ENCODE measurements around the gene NT5E.

NT5E gene

GRCh38 chr6:85421972-85422371 lies 27.9 kb upstream of the NT5E start:
- no peak for DNase-seq (ENCODE audit: low read depth in 2 of 2)

DNA sequence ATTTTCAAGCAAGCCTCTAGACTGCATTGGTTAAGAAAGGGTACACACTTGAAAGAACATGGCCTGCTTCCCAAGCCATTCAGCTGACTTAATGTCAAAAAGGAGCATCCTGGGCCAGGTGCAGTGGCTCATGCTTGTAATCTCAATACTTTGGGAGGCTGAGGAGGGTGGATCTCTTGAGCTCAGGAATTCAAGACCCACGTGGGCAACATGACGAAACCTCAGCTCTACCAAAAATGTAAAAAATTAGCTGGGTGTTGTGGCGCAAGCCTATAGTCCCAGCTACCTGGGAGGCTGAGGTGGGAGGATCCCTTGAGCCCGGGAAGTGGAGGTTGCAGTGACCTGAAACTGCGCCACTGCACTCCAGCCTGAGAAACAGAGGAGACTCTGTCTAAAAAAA lies 26.9 kb upstream of the NT5E start:
- no peak for DNase-seq (ENCODE audit: low read depth in 2 of 2)

GRCh38 chr6:85424981-85425380 lies 24.9 kb upstream of the NT5E start:
- no peak for DNase-seq (ENCODE audit: low read depth in 2 of 2)

GRCh38 chr6:85425997-85426396 lies 23.9 kb upstream of the NT5E start:
- no peak for DNase-seq (ENCODE audit: low read depth in 2 of 2)

GRCh38 chr6:85428486-85428885 lies 21.4 kb upstream of the NT5E start:
- no peak for DNase-seq (ENCODE audit: low read depth in 2 of 2)

DNA sequence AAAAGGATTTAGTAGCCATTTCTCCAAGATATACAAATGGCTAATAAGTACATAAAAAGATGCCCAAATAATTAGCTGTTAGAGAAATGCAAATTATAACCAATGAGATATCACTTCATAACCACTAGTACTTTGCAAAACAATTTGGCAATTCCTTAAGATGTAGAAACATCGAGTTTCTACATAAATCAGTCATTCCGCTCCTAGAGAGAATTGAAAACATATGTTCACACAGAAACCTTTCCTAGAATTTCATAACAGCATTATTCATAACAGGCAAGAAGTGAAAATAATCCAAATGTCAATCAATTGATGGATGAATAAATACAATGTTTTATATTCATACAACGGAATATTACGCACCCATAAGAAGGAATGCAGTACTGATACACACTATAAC lies 20.5 kb upstream of the NT5E start:
- DNase-seq (ENCODE audit: low read depth in 2 of 2) = no peak

GRCh38 chr6:85431271-85431670 lies 18.6 kb upstream of the NT5E start:
- DNase-seq (ENCODE audit: low read depth in 2 of 2) = no peak

DNA sequence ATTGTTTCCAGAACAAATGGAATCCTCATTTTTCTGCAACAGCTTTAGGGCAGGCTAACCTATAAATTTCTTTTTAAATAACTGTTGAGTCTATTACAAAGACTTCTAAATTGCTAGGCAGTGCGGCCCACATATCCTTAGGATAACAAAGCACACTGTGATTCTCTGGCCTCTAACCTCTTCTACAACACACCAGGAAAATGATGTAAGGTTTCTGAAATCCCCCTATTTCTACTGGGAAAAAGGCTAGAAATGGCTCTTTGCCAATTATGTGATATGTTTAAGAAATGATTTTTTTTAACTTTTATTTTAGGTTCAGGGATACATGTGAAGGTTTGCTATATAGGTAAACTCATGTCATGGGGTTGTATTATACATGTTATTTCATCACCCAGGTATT lies 17.3 kb upstream of the NT5E start:
- DNase-seq (ENCODE audit: low read depth in 2 of 2) = no peak

GRCh38 chr6:85435851-85436250 lies 14.0 kb upstream of the NT5E start:
- no peak for DNase-seq (ENCODE audit: low read depth in 2 of 2)

- no peak for DNase-seq (ENCODE audit: low read depth in 2 of 2)
These were observed 13.5 kb upstream of the NT5E start for GRCh38 chr6:85436411-85436810.

DNA sequence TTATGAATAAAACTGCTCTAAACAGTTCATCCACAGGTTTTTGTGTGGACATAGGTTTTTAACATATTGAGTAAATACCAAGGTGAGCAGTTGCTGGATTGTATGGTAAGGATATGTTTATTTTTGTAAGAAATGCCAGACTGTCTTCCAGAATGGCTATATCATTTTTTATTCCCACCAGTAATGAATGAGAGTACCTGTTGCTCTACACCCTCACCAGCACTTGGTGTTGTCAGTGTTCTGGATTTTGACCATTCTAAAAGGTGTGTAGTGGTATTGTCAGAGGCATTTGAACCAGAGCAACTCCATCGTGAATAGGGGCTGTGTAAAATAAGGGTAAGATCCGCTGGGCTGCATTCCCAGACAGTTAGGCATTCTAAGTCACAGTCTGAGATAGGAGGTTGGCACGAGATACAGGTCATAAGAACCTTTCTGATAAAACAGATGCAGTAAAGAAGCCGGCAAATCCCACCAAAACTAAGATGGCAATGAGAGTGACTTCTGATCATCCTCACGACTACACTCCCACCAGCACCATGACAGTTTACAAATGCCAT lies 12.9 kb upstream of the NT5E start:
- DNase-seq (ENCODE audit: low read depth in 2 of 2) = no peak

- no peak for DNase-seq (ENCODE audit: low read depth in 2 of 2)
These were observed 6.3 kb upstream of the NT5E start for GRCh38 chr6:85443349-85444117.

DNA sequence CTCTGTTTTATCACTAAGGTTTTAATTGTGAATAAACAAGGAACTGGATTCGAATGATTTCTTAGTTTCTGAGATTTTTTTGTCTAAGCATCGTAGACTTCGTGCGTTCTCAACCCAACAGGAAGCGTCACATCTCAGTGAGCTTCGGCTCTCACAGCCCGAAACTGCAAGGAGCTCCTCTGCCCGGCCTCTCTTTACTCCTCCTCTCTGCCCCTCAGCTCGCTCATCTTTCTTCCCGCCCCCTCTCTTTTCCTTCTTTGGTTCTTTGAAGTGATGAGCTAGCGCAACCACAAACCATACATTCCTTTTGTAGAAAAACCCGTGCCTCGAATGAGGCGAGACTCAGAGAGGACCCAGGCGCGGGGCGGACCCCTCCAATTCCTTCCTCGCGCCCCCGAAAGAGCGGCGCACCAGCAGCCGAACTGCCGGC lies 480 bp upstream of the NT5E start:
- no peak for DNase-seq (ENCODE audit: low read depth in 2 of 2)

GRCh38 chr6:85451565-85452306 lies 1.9 kb downstream of the NT5E start:
- DNase-seq (ENCODE audit: low read depth in 2 of 2) = no peak

DNA sequence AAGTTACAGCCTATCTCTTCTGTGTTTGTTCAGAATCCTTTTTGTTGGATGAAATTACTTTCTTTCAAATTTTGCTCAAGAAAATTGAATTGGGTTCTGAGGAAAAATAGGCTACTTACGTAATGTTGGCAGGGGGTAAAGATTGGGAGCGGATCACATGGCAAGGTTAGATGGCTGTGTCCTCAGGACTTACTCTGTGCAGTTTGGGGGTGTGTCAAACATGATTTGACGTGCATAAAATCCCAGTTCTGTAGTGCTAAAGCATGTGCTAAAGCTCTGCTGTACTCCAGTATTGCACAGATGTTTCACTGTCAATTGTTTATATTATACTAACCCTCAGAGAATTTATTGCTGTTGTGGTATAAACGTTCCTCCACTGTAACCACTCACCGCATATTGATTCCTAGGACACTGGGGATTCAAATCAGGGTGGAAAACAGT lies 2.6 kb downstream of the NT5E start:
- DNase-seq (ENCODE audit: low read depth in 2 of 2) = no peak

DNA sequence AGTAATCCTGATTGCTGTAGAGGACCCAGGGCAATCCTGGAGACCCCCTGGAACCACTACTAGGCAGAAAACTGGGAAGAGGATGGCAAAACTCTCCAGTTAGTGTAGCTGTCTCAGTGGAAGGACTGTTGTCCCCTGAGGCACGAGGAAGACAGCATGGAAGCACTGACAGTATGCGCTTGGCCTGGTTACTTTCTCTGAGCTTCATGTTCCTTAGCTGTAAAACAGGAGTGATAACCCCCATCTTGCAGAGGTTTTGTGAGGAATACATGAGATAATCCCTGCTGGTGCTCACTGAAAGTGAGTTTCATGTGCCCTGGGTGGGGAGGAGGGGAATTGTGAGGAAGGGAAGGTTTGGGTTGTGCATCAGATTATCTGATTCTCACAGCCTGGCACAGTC lies 3.2 kb downstream of the NT5E start:
- no peak for DNase-seq (ENCODE audit: low read depth in 2 of 2)

DNA sequence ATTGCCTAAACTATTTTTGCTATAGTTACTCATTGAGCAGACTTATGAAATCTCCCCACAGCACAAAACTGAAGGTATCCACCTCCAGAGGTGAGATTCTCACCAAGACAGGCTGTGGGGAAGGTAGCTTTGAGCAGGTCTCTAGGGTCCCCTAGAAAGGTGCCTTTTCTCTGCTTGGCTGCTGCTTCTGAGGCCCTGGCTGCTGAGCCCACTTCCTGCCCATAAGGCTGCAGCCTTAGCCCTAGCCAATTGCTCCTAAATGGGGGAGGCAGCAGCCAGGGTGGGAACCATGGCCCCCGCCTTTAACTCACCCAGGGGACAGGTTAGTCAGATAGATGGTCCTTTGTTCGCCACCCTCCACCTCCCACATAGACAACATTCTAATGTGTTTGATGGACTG lies 3.6 kb downstream of the NT5E start:
- no peak for DNase-seq (ENCODE audit: low read depth in 2 of 2)

DNA sequence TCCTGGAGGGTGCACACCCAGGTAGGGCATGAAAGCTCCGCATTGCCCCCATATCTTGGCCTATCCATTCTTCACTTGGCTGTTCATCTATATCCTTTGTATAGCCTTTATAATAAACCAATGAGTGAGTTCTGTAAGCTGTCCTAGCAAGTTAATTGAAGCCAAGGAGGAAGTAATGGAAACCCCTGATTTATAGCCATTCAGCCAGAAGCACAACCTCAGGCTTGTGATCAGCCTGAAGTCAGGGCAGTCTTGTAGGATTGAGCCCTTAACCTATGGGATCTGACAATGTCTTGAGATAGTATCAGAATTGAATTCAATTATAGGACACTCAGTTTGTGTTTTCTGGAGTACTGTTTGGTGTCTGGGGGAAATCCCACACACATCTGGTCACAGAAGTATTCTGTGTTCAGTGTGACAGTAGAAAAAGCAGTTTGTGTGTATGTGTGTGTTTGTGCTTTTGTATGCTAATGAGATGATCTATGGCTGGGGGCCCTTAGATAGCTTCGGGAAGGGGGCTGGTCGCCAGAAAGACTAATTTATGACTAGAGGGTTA lies 5.7 kb downstream of the NT5E start:
- no peak for DNase-seq (ENCODE audit: low read depth in 2 of 2)

DNA sequence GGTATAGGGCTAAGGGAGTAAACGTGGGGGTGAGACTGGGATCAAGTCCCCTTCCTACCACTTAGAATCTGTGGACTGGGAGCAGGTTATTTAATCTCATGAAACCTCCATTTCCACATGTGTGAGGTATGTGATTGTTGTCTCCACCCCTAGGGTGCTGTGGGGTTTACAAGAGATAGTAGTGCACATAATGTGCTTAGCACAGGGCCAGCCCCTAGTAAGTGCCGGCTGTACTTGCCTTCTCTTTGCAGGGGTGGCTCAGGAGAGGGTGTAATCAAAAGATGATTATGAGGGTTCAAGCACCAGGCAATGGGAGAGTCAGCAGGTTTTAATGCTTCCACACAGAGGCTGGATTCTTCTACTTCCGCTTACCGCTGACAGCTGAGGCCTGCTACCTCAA lies 6.9 kb downstream of the NT5E start:
- no peak for DNase-seq (ENCODE audit: low read depth in 2 of 2)

DNA sequence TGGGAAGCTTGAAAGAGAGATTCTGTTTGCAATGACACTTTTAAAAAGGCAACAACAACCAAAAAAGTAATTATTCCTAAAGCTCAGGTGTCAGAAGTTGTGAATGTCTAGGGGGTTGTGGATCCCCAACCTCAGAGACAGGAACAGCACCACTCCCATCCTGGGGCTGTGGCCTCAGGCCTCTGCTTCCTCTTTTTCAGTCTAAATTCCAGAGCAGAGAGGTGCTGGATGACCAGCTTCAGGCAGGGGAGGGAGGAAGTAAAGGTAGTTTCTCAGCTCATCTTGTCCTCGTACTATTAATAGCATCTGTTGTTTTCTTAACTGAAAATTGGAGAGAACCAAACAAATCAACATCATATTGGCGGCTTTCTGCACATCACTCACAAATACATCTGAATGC lies 8.3 kb downstream of the NT5E start:
- no peak for DNase-seq (ENCODE audit: low read depth in 2 of 2)

DNA sequence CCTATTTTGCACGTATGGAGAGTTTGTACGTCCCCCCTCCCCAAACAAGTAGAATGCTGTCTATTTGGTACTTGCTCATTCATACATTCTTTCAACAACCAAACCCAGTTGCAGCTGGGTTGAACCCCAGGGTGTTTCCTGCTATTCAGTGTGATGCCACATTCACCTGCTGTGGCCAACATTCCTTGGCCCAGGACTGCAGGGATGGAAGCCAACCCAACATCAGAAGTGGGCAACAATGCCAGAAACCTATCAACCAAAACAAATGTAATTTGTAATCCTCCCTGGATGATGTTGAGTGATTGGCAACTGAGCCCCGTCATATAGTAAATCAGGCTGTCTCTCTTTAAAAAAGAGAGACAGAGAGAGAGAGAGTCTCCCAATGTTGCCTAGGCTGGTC lies 8.9 kb downstream of the NT5E start:
- DNase-seq (ENCODE audit: low read depth in 2 of 2) = no peak

- DNase-seq (ENCODE audit: low read depth in 2 of 2) = no peak
These were observed 9.5 kb downstream of the NT5E start for GRCh38 chr6:85459224-85459901.

Measured in stimulated activated CD4-positive, alpha-beta T cell treated with anti-CD3 and anti-CD28 coated beads, Interleukin-1b, Interleukin-23, amount 100 ng/mL, for 1 hour (primary cell).